Endodermal cell (in vitro differentiated cells): ENCODE data around the gene IVD. TPM values are rescaled to one million over a fixed set of nuclear protein-coding genes. Genes with fewer than 3 reads are reported as not detected.

Experiments
- DNase-seq: peaks from one replicate; pipeline ENCODE4 v3.0.0-alpha.2; 2017
- H3K27ac ChIP-seq: 2 replicates; pipeline ENCODE4 v1.5.1; 2013; ENCODE audit warnings: mild to moderate bottlenecking, low read depth, low read length, moderate library complexity
- H3K27me3 ChIP-seq: 2 replicates; pipeline ENCODE4 v1.6.1; 2013; ENCODE audit warnings: mild to moderate bottlenecking, low read length, moderate library complexity; ENCODE audit not compliant: insufficient read depth, control insufficient read depth, poor library complexity, severe bottlenecking
- H3K36me3 ChIP-seq: 2 replicates; pipeline ENCODE4 v1.7.0; 2013; ENCODE audit warnings: mild to moderate bottlenecking, low read length, moderate library complexity; ENCODE audit not compliant: control insufficient read depth, insufficient read depth
- H3K4me1 ChIP-seq: one replicate; pipeline ENCODE4 v1.7.0; 2013; ENCODE audit warnings: low read length; ENCODE audit not compliant: control insufficient read depth, insufficient read depth
- H3K4me3 ChIP-seq: 2 replicates; pipeline ENCODE4 v1.5.1; 2013; ENCODE audit warnings: mild to moderate bottlenecking, low read length, moderate library complexity
- H3K9ac ChIP-seq: 2 replicates; pipeline ENCODE4 v1.6.1; 2013; ENCODE audit warnings: mild to moderate bottlenecking, low read length, moderate library complexity; ENCODE audit not compliant: poor library complexity, severe bottlenecking; ENCODE audit errors: extremely low read depth
- H3K9me3 ChIP-seq: 2 replicates; pipeline ENCODE4 v1.6.1; 2013; ENCODE audit warnings: mild to moderate bottlenecking, low read length, moderate library complexity; ENCODE audit not compliant: control insufficient read depth
- H3K27ac Mint-ChIP-seq: 2 replicates; pipeline ENCODE4 v1.8.0; 2020; ENCODE audit warnings: mixed read lengths
- H3K27me3 Mint-ChIP-seq: 2 replicates; pipeline ENCODE4 v1.8.0; 2021; ENCODE audit warnings: mild to moderate bottlenecking, mixed read lengths; ENCODE audit not compliant: insufficient read depth
- H3K36me3 Mint-ChIP-seq: 2 replicates; pipeline ENCODE4 v1.8.0; 2020; ENCODE audit warnings: low read depth, mixed read lengths
- H3K4me1 Mint-ChIP-seq: 2 replicates; pipeline ENCODE4 v1.8.0; 2020; ENCODE audit warnings: mixed read lengths
- H3K4me3 Mint-ChIP-seq: 2 replicates; pipeline ENCODE4 v1.8.0; 2020; ENCODE audit warnings: mild to moderate bottlenecking, moderate library complexity, mixed read lengths
- H3K9me3 Mint-ChIP-seq: 2 replicates; pipeline ENCODE4 v1.8.0; 2020; ENCODE audit warnings: mild to moderate bottlenecking, mixed read lengths
- WGBS, 2 experiments: methylation state at CpG; one replicate each; pipeline versions ENCODE4 v1.1.5 to v1.1.7; 2013; ENCODE audit warnings: missing lambda C conversion rate in 2 of 2, mixed read lengths in 1 of 2; ENCODE audit not compliant: insufficient coverage in 1 of 2, insufficient read length in 1 of 2; 5-methylcytosine and 5-hydroxymethylcytosine counted together
- total RNA-seq, 2 donors: library from RNA; stranded (reverse); fragmentation: NEBNext Ultra II Directional in 1 of 2; extraction: Animal tissue kit (Norgen Biotek cat#: 25700) in 1 of 2; gene quantifications; 2 replicates in 1 of 2; 3 replicates in 1 of 2; pipeline ENCODE4 v1.2.1, GENCODE V29; 2021
- TF ChIP-seq, protein P1 (sequence below): fragments of 200-600 bp; sonication (generic); conservative IDR thresholded peaks from 2 replicates; pipeline ENCODE4 v1.5.0; 2021; ENCODE audit warnings: antibody characterized with exemption, mild to moderate bottlenecking

The IVD gene
- total RNA-seq, 2 donors from 2014 or later = 90.6 to 98.7 TPM

DNA sequence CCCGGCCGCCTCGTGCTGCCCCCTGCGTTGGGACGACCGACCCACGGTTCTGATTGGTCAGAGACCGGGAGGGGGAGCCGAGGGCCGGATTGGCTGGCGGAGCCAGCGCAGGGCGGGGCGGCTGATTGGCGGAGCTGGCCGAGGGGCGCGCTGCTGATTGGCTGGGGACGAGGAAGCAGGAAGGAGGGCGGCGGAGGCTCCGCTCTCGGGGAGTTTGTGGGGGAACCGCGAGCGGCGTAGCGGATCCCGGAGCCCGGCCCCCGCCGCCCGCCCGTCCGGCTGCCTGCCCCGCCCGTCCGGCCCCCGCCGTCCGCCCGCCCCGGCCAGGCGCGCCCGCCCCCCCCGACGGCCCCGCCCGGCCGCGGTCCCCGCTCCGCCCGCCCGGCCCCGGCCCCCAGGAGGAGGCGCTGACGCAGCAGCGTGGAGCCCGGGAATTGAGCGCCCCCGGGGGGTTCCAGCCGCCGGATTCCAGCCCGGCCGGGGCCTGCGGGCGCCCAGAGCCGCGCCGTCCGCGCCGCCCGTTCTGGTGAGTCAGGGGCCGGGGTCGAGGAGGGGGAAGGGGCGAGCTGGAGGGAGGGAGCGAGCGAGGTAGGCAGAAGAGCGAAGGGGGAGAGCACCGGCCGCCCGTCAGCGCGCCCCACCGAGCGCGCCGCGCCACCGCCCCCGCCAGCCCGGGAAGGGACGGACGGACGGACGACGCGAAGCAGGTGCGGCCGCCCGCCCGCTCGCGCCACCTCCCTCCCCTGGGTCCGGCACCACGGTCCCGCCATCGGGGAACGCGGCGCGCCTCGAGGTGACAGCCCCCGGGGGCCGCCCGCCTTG lies 35.4 kb downstream of the IVD start, which contains the start of gene BAHD1:
BAHD1 (plus strand) TSS at position 211 of the 822 bp plus-strand sequence. CDS start 17,512 bp downstream, outside the sequence.
- H3K4me1 Mint-ChIP-seq = peaks cover 57% of the 10 kb centered on the region
- peak; percentile 99 for DNase-seq
- peaks cover 25% of the 10 kb centered on the region for H3K27me3 ChIP-seq
- TF ChIP-seq, protein P1, sequence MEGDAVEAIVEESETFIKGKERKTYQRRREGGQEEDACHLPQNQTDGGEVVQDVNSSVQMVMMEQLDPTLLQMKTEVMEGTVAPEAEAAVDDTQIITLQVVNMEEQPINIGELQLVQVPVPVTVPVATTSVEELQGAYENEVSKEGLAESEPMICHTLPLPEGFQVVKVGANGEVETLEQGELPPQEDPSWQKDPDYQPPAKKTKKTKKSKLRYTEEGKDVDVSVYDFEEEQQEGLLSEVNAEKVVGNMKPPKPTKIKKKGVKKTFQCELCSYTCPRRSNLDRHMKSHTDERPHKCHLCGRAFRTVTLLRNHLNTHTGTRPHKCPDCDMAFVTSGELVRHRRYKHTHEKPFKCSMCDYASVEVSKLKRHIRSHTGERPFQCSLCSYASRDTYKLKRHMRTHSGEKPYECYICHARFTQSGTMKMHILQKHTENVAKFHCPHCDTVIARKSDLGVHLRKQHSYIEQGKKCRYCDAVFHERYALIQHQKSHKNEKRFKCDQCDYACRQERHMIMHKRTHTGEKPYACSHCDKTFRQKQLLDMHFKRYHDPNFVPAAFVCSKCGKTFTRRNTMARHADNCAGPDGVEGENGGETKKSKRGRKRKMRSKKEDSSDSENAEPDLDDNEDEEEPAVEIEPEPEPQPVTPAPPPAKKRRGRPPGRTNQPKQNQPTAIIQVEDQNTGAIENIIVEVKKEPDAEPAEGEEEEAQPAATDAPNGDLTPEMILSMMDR = no peak
- peak within 1 kb of the TSS; percentile 85 for H3K4me3 Mint-ChIP-seq
- H3K27ac ChIP-seq = peak within 1 kb of the TSS; percentile 38
- H3K36me3 ChIP-seq = no peaks in the 10 kb centered on the region
- peaks cover 18% of the 10 kb centered on the region for H3K4me1 ChIP-seq
- H3K9me3 Mint-ChIP-seq = no peaks in the 10 kb centered on the region
- H3K36me3 Mint-ChIP-seq = no peaks in the 10 kb centered on the region
- no peaks in the 10 kb centered on the region for H3K9me3 ChIP-seq
- H3K27ac Mint-ChIP-seq = peak within 1 kb of the TSS; percentile 94
- peak within 1 kb of the TSS; percentile 88 for H3K4me3 ChIP-seq
- H3K9ac ChIP-seq = peak within 1 kb of the TSS; percentile 53
- peaks cover 16% of the 10 kb centered on the region for H3K27me3 Mint-ChIP-seq
- WGBS, 2 experiments = 0 to 1% methylated on average over 33 to 119 of the region's 119 CpGs

DNA sequence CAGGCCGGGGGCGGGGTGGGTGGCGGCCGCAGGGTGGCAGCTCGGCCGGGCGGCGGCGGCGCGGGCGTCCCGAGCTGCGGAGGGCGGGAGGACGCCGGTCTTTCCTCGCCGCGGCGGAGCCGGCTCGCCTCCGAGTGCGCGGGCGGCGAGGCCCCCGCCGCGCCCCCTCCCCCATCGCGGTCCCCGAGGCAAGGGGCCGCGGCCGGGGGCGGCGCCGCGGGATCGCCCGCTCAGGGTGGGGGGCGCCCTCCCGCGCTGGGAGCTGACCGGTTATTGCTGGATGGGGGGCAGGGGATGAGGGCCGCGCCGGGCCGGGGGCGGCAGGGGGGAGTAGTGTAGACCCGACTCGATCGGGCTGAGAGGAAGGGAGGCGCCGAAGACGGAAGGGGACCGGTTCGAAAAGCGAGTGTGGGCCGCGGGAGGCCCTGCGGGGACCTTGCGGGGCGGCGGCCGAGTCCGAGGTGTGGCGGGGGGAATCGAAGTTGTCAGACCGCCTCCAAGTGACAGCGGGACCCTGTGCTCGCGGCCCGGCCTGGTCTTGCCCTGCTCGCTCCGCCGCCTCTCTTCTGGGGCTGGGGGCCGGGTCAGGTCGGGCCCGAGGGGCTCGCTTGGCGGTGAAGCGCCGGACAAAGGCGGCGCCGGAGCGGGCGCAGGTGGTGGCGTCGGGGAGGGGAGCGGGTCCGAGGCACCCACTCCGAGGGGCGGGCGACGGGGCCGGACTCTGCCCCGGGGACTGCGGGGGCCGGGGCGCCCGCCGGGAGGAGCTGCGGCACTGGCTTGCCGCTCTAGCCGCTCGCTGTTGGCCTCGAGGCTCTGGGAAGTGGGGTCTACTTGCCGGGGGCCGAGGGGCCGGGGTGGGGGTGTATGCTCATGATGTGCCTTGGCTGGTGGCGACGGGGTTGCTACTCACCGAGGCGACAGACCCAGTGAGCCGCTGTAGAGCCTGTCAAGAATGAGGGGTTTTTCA lies 36.3 kb downstream of the IVD start:
- Histone ChIP-seq H3K27ac (peak overlapping the region; percentile 38), H3K9me3 (no peaks in the 10 kb centered on the region), H3K4me3 (peak overlapping the region; percentile 79), H3K4me1 (peaks cover 18% of the 10 kb centered on the region), H3K27me3 (peaks cover 16% of the 10 kb centered on the region), H3K36me3 (no peaks in the 10 kb centered on the region), H3K9ac (peak overlapping the region; percentile 51)
- WGBS, 2 experiments = 0 to 2% methylated on average over 23 to 119 of the region's 119 CpGs
- peaks cover 14% of the 10 kb centered on the region for H3K27me3 Mint-ChIP-seq
- H3K4me1 Mint-ChIP-seq = peaks cover 57% of the 10 kb centered on the region
- no peaks in the 10 kb centered on the region for H3K36me3 Mint-ChIP-seq
- DNase-seq = peak; percentile 72
- H3K4me3 Mint-ChIP-seq = peak overlapping the region; percentile 85
- TF ChIP-seq, protein P1 = peak; percentile 41
- peak overlapping the region; percentile 70 for H3K27ac Mint-ChIP-seq
- no peaks in the 10 kb centered on the region for H3K9me3 Mint-ChIP-seq

DNA sequence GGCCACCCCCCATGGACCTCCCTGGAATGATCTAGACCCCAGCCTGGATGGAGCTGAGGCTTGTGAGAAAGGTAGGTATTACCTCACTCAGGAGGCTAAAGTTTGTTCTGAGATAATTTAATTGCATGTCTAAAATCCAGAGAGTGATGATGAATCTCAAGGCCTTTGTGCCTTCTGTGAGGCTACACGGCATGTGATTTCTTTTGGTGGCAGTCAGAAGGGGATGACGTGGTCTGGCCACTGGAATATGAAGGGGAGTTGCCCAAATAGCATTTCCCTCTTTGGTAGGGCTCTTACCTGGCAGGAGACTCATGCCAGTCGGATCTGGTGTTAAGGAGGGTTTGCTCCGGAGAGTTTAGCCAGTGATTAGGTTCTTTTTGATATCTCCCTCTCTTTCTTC lies 37.7 kb downstream of the IVD start:
- no peak for DNase-seq
- Histone ChIP-seq H3K4me3 (peak overlapping the region; percentile 79), H3K36me3 (no peaks in the 10 kb centered on the region), H3K27ac (no peak overlapping the region), H3K4me1 (peaks cover 12% of the 10 kb centered on the region), H3K9ac (no peak overlapping the region), H3K9me3 (no peaks in the 10 kb centered on the region), H3K27me3 (peaks cover 2% of the 10 kb centered on the region)
- 79 to 100% methylated on average over 1 to 4 of the region's 4 CpGs for WGBS, 2 experiments
- Mint-ChIP-seq H3K9me3 (no peaks in the 10 kb centered on the region), H3K4me3 (peak overlapping the region; percentile 85), H3K27ac (no peak overlapping the region), H3K36me3 (peaks cover 5% of the 10 kb centered on the region), H3K27me3 (peaks cover 4% of the 10 kb centered on the region), H3K4me1 (peaks cover 45% of the 10 kb centered on the region)
- TF ChIP-seq, protein P1 = no peak
